GM12872 (cell line): ENCODE results near the gene PSMB4.

Experiments used
- CTCF ChIP-seq: IDR thresholded peaks from 3 replicates; pipeline ENCODE4 v1.5.1; 2011; ENCODE audit warnings: low read depth, mild to moderate bottlenecking, low read length, moderate library complexity; ENCODE audit not compliant: insufficient read depth

The PSMB4 gene

GRCh38 chr1:151372058-151372934, 27.1 kb upstream of the PSMB4 start, which contains the start of gene SELENBP1:
Gene SELENBP1 (minus strand): TSS chr1:151372705. CDS start chr1:151372641, 64 bp downstream.
- no peak for TF ChIP-seq CTCF

GRCh38 chr1:151373196-151373595, 26.2 kb upstream of the PSMB4 start:
- TF ChIP-seq CTCF, result no peak

DNA sequence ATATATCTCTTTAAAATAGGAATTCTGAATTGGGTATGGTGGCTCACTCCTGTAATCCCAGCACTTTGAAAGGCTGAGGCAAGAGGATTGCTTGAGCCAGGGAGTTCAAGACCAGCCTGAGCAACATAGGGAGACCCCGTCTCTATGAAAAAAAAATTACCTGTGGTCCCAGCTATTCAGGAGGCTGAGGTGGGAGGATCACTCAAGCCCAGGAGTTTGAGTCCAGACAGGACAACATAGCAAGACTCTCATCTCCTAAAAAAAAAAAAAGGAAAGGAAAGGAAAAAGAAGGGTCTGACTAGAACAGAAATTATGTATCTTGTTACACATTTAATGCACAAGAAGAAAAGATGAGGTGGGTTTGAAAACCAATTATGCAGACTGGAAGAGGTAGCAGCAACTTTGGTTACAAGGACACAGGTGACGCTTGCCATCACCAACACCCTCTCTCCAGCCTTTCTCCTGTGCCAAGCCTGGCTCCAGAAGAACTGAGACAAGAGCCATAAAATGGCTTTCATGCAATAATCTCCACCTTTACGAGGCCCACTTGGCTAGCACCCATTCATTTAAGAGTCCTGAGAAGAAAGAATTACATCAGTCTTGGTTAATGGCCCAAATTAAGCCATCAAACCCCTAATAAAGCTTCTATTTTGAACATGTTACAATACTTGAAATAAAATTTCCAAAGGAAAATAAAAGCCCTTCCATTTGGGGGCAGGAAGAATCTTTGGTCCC, 22.1 kb upstream of the PSMB4 start:
- TF ChIP-seq CTCF, result no peak

DNA sequence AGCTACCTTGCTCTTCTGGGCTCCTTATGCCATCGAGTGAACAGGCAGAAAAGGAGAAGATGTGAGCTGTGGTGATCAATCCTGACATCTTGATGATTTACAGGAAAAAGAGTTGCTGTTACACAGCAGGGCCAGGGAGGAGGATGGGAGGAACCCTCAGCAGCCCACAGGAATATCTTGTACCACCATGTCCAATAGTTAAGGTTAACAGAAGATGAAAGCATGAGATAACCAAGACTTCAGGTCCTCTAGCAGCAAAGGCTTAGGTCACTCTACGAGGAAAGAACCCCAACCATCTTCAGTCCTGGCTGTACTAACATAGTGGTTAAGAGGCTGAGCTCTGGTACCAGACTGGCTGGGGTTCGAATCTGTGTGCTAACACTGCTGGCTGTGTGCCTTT, 14.8 kb upstream of the PSMB4 start:
- TF ChIP-seq CTCF, result no peak

DNA sequence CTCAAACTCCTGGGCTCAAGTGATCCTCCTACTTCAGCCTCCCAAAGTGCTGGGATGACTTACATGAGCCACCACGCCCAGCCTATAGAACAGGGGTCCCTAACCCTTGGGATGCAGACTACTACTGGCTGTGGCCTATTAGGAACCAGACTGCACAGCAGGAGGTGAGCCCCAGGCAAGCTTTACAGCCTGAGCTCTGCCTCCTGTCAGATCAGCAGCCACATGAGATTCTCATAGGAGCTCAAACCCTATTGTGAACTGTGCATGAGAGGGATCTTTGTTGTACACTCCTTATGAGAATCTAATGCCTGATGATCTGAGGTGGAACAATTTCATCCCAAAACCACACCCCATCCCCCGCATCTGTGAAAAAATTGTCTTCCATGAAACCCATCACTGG, 13.4 kb upstream of the PSMB4 start:
- TF ChIP-seq CTCF, result no peak

GRCh38 chr1:151391079-151391563, 8.3 kb upstream of the PSMB4 start:
- no peak for TF ChIP-seq CTCF

GRCh38 chr1:151393583-151393982, 5.8 kb upstream of the PSMB4 start:
- TF ChIP-seq CTCF, result no peak
